ENCODE data around the gene IKBKE.
A peak's percentile ranks its signal among the peaks of the same experiment; 100 is the strongest.

IKBKE gene

GRCh38 chr1:206506405-206507283, 36.4 kb downstream of the IKBKE start:
- Histone ChIP-seq H3K4me3 (peak overlapping the region; percentile 41 to 82 (median 68)), H3K27ac (peak overlapping the region in 16 of 21 experiments; percentile 23 to 86 (median 72))

- Histone ChIP-seq H3K27ac (peak within 1 kb of the TSS in 19 of 21 experiments; percentile 19 to 86 (median 71)), H3K4me3 (peak within 1 kb of the TSS; percentile 41 to 82 (median 68))
These were observed 37.2 kb downstream of the IKBKE start, which contains the start of gene RASSF5 for GRCh38 chr1:206507284-206508129. Gene RASSF5 (plus strand): TSS chr1:206507531. CDS start chr1:206507603, 72 bp downstream.

DNA sequence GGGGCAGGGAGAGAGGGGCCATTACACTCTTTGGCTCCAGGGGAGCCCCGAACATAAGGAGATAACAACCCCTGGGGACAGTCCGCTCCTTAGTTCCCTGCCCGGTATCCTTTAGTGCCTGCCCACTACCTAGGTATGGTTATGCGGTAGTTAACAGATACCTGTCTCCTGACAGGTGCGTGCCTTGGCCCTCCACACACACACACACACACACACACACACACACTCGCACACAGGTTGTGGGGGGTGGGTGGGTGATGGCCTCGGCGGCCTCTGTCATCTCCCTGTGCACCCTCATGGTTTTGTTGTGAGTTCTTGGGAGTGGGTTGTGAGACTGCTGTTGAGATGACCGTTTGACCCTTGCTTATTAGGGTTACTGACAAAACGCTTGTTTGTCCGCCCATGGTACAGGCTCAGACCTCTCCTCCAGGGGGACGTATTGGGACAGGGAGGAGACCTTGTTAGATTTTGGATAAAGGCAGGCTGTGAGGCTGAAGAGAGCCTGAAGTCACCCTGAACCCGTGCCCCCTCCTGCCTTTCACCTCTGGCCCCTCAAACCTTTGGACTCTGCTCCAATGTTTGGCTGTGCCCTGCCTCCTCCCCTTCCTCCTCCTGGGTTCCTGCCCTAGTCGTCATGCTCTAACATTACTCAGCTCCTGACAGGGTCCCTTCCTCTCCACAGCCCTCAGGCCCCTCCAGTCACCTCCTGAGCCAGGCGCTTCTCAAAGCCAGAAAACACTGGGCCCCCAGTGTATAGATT, 38.0 kb downstream of the IKBKE start:
- H3K27ac ChIP-seq = peak overlapping the region in 13 of 21 experiments; percentile 11 to 86 (median 74)
- H3K4me3 ChIP-seq = peak overlapping the region; percentile 41 to 82 (median 68)

DNA sequence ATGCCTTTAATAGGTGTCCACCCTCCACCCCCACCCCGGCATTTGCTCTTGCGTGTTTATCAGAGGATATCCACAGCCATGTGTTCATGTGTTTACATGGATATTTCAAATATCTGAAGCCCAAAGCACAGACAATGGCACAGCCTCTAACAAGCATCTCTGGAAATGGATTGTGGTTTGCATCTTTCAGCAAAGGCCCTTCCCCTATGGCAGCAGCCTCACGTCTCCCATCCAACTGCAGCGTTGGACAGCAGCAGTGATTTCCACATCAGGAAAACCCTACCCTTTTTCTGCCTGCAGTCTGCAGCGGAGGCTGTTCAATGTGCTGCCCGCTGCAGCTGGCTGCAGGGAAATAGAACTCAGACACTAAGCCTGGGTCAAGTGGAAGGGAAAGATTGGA, 38.7 kb downstream of the IKBKE start:
- H3K27ac ChIP-seq = peak overlapping the region in 6 of 21 experiments; percentile 19 to 86 (median 73)
- peak overlapping the region in 4 of 7 experiments; percentile 68 to 82 (median 72) for H3K4me3 ChIP-seq

DNA sequence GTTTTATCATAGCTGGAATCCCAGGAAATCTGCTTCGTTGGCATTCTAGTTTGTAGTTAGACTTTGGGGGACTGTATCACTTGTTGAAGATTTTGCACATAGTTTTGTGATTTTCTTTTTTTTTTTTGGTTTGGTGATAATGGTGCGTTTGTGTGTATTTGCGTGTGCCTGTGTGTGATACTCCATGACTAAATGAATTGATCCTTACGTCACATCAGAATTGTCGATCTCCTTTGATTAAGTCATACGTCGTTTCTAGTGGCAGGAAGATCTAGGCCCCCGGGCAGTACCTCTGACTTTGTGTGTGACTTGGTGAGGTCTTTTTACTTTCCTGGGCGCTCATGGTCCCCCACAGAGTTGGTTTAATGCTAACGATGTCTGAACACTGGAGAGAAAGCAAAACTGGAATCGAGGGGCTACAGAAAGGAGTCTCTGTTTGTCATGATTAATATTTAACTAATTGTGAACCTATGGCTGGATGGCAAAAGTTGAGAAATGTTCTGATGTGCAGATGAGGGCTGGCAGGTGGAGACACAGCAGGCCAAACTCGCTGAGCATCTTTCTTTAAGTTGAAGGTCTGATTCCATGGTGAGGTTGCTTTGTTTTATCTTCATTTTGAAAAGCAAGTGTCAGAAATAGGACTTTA, 39.5 kb downstream of the IKBKE start:
- no peak overlapping the region for H3K27ac ChIP-seq
- peak overlapping the region in 2 of 7 experiments; percentile 72 to 82 for H3K4me3 ChIP-seq

GRCh38 chr1:206510371-206510770, 40.1 kb downstream of the IKBKE start:
- Histone ChIP-seq H3K27ac (peak overlapping the region in 2 of 21 experiments; percentile 27 to 44), H3K4me3 (no peak overlapping the region)

DNA sequence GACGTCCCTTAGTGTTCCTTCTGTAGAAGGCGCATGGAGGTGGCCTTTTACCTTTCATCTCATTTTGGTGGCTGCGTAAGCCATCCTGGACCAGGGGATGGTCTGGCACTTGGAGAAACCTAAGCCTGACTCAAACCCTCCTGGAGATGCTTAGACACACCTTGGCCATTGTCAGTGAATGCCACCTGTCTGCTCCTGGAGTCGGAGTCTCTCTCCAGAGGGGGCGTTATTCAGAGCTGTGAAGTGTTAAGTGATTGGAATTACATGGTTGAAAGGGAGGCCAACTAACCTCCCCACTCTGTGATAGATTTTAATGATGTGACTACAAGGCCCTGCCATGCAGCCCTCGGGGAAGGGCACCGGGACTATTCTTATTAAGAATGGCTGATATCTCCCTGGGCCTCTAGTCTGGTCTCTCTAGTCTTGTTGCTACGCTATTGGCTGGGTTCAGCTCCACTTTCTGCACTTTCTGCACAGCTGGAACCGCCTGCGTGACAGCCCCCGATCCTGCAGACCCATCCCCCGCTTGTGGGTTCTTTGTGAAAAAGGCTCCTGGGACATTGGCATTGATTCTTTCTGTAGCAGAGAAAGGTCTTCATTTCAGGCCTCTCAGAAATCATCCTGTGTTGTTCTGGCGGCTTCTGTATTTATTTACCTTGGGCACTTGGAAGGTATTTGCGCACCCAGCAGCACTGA, 41.2 kb downstream of the IKBKE start:
- Histone ChIP-seq H3K4me3 (no peak overlapping the region), H3K27ac (peak overlapping the region in 9 of 21 experiments; percentile 16 to 85 (median 57))

DNA sequence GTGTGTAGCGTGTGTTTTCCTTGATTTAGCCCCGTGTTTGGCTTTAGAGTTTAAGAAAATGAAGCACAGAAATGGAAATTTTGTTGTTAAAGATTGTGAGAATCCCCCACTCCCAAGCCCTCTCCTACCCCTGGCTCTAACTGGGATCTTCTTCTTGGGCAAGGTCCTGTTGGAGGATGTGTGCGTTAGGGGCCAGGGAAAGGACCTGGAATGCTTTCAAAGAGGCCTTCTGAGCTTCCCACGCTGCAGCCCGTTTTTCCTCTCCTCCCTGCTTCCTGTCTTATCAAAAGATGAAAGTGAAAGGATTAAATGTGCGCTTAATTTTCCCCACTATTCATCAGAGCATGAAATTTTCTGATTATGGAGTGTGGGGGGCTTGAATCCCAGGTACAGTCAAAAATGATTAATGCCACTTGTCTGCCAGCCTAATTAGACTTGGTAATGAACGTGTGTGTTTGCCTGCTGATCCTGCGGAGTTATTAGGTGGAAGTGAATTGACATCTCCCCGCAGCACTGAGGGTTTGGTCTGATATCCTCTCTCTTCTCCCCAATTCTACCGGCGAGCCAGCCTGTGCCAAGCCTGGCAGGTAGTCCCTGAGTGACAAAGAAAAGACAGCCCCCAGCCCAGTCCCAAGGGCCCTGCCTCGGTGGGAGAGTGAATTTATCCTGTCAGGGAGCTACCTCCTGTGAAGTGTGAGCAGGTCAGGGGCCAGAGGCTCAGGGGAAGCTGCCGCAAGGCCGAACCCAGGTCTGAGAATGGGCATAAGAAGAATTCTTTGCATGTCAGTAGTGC, 42.0 kb downstream of the IKBKE start:
- Histone ChIP-seq H3K27ac (peak overlapping the region in 13 of 21 experiments; percentile 7 to 85 (median 57)), H3K4me3 (no peak overlapping the region)

- peak overlapping the region in 14 of 21 experiments; percentile 7 to 85 (median 39) for H3K27ac ChIP-seq
- H3K4me3 ChIP-seq = no peak overlapping the region
These were observed 42.5 kb downstream of the IKBKE start for GRCh38 chr1:206512851-206513180.

DNA sequence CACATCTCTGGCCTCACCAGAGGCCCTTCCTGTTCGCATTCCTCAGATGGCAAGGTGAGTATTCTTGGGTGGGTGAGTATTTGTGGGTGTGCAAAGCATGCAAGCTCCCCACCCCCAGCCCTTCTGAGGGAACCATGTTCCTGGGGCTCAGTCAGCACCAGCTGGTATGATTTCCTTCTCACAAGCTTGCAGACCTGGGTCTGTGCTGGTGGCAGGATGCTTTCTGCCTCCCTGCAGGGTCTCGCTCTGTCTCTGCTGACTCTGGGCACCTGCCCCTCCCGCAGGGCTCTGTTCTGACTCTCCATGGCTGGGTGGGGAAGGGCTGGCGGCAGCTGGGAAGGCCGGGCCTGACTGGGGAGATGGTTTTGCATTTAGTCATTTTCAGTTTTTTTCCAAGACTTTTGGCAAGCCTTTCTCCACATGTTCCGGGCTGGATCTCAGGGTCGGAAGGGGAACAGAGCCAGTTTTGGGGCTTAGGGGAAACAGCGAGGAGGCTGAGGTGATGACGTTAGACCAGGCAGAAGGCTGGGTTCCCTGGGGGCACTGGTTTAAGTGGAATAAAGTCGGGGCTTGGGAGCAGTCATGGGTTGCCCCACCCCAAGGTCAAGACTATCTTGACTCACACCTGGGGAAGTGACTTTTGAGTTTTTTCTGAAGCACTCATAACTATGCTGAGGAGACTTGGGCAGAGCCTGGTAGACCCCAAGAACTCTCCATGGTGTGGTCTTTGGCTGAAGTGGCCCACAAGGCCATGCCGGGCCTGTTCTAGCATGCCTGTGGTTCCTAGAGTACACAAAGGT, 43.2 kb downstream of the IKBKE start:
- peak overlapping the region in 19 of 21 experiments; percentile 5 to 85 (median 52) for H3K27ac ChIP-seq

DNA sequence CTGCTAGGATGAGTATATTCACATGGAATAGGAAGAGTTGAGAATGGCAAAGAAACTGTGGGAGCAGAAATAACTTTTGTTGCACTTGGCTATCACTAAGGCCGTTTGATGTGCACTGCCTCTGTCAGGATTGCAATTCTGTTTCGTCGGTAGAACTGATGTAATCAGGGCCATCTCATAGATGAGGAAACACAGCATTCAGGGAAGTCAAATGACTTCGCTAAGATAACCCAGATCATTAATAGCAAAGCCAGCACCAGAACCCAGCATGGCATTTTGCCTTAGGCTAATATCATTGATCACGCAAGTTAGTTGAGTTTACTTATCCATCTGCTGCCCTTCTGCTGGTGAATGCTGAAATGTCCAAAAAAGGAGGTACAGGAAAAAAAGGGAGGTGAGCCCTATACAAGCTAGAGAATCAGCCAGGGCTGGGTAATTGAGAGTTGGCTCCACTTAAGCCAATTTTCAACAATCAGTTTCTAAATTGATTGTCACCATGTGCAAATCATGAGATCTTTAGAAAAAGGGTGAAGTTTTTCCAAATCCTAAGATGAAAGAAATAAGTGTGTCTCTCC, 44.6 kb downstream of the IKBKE start:
- Histone ChIP-seq H3K4me3 (no peak overlapping the region), H3K27ac (peak overlapping the region in 4 of 21 experiments; percentile 7 to 85 (median 37))

More for the DNA sequence above, 43.2 kb downstream of the IKBKE start:
- no peak overlapping the region for H3K4me3 ChIP-seq

DNA sequence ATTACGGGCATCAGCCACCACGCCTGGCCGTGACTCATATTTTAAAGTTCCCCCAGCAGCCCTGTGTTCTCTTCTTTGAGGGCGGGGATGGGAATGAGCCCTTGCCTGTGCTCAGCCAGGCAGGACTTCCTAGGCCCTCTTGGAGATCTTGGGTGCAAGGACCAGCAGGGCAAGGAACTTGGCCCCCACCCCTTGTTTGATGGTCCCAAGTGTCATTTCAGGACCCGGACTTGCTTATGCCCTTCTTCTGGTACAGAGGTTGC, 46.4 kb downstream of the IKBKE start:
- Histone ChIP-seq H3K4me3 (no peak overlapping the region), H3K27ac (no peak overlapping the region)

DNA sequence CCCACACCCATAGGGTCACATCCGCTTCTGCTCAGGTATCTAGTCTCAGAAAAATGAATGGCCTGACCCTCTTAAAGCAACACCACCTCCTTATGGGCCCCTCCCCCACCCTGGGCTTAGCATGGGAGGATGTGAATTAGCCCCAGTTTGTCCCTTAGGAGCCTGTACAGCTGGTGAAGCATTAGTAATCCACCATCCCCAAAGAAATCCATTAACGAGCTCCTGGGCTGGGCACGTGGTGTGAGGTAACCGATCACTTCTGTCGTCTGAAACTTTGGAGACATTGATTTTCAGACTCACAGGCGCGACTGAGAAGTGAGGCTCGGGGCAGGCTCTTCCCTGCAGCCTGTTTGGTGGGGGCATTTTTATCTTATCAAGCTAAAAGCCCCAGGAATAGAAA, 47.5 kb downstream of the IKBKE start:
- Histone ChIP-seq H3K4me3 (no peak overlapping the region), H3K27ac (no peak overlapping the region)

DNA sequence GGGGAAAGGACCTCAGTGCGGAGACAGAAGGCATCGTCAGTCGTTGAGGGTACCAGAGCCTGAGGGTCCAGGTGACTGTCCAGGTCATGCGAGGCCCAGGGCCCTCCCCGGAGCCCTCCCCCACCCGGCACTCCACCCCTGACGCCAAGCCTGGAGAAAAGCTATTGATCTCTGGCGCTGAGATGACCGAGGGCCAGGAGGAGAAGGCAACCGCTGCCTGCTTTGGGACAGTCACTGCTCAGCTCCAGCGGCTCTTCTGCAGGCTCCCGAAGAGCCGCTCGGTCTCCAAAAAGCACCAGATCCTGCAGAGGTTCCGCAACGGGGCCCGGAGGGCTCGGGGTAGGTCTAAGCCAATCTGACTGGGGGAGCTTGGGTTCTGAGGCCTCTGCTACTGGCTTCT, 47.9 kb downstream of the IKBKE start:
- no peak overlapping the region for H3K4me3 ChIP-seq
- H3K27ac ChIP-seq = no peak overlapping the region

GRCh38 chr1:206518743-206519142, 48.5 kb downstream of the IKBKE start:
- Histone ChIP-seq H3K4me3 (no peak overlapping the region), H3K27ac (no peak overlapping the region)

- Histone ChIP-seq H3K4me3 (no peak overlapping the region), H3K27ac (peak overlapping the region in 1 of 21 experiments; percentile 32)
These were observed 50.9 kb downstream of the IKBKE start for GRCh38 chr1:206521127-206521526.
